HEK293T (cell line): ENCODE data around the gene FXYD4.

Experiments
- BHLHE40 ChIP-seq: fragments of 450-650 bp; IDR thresholded peaks from 2 replicates; pipeline ENCODE4 v1.6.1; 2016; ENCODE audit warnings: mild to moderate bottlenecking, moderate library complexity, borderline replicate concordance
- FOXK2 ChIP-seq: fragments of 450-650 bp; IDR thresholded peaks from 2 replicates; pipeline ENCODE4 v1.6.1; 2016; ENCODE audit warnings: mild to moderate bottlenecking
- SP1 ChIP-seq: fragments of 450-650 bp; IDR thresholded peaks from 2 replicates; pipeline ENCODE4 v1.6.1; 2017
- ZNF384 ChIP-seq: fragments of 450-650 bp; IDR thresholded peaks from 2 replicates; pipeline ENCODE4 v1.6.1; 2016

GRCh38 chr10:43415544-43415943 lies 44.1 kb downstream of the FXYD4 start:
- no peak for TF ChIP-seq SP1
- TF ChIP-seq BHLHE40, result no peak
- TF ChIP-seq FOXK2, result no peak
- no peak for TF ChIP-seq ZNF384
